ENCODE measurements around the gene SRMS. TPM values are rescaled to one million over a fixed set of nuclear protein-coding genes. Genes with fewer than 3 reads are reported as not detected.

Gene SRMS
- total RNA-seq, 4 donors from 2014 or later: not detected

GRCh38 chr20:63586797-63587196, 39.2 kb upstream of the SRMS start:
- no peak for DNase-seq (ENCODE audit: low spot score)
- TF ChIP-seq CTCF (IDR thresholded peaks at IDR 0.05): no peak

GRCh38 chr20:63585616-63586565, 38.3 kb upstream of the SRMS start:
- no peak for TF ChIP-seq CTCF (IDR thresholded peaks at IDR 0.05)
- DNase-seq (ENCODE audit: low spot score) (no peak), ATAC-seq (ENCODE audit: low FRiP score) (no peak)

More at GRCh38 chr20:63586797-63587196, 39.2 kb upstream of the SRMS start:
- no peak for ATAC-seq (ENCODE audit: low FRiP score)

GRCh38 chr20:63582382-63583063, 35.0 kb upstream of the SRMS start:
- no peak for TF ChIP-seq CTCF (IDR thresholded peaks at IDR 0.05)
- no peak for ATAC-seq (ENCODE audit: low FRiP score)
- no peak for DNase-seq (ENCODE audit: low spot score)

- no peak for DNase-seq (ENCODE audit: low spot score)
- peak; percentile 70 for ATAC-seq (ENCODE audit: low FRiP score)
- no peak for TF ChIP-seq CTCF (IDR thresholded peaks at IDR 0.05)
Observed at GRCh38 chr20:63580796-63581461, 33.4 kb upstream of the SRMS start.

GRCh38 chr20:63579017-63579694, 31.6 kb upstream of the SRMS start:
- TF ChIP-seq CTCF (IDR thresholded peaks at IDR 0.05): no peak
- no peak for ATAC-seq (ENCODE audit: low FRiP score)
- DNase-seq (ENCODE audit: low spot score): no peak

- no peak for DNase-seq (ENCODE audit: low spot score)
- no peak for TF ChIP-seq CTCF (IDR thresholded peaks at IDR 0.05)
- ATAC-seq (ENCODE audit: low FRiP score): no peak
Observed at GRCh38 chr20:63578224-63579016, 30.9 kb upstream of the SRMS start.

Data from omental fat pad (tissue), 4 donors.